ENCODE measurements around the gene CDC5L. TPM values are rescaled to one million over a fixed set of nuclear protein-coding genes. Genes with fewer than 3 reads are reported as not detected.

Gene CDC5L
- total and polyA plus RNA-seq, 2 of the 13 experiments (the other 11 are each of a cell fraction or from before 2014, with no cell fraction given), result 11.0 to 34.2 TPM

- peak; percentile 85; the same call in 1 of the 2 replicates for TF ChIP-seq DDIT3 (CRISPR knock-in tag; IDR thresholded peaks at IDR 0.05)
- TF ChIP-seq SNAI1 (CRISPR knock-in tag; IDR thresholded peaks at IDR 0.05; ENCODE audit: borderline replicate concordance), result peak; percentile 94; the same call in 1 of the 2 replicates
- TF ChIP-seq, protein P1, sequence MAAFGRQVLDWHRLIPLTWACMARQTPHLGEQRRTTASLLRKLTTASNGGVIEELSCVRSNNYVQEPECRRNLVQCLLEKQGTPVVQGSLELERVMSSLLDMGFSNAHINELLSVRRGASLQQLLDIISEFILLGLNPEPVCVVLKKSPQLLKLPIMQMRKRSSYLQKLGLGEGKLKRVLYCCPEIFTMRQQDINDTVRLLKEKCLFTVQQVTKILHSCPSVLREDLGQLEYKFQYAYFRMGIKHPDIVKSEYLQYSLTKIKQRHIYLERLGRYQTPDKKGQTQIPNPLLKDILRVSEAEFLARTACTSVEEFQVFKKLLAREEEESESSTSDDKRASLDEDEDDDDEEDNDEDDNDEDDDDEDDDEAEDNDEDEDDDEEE (CRISPR knock-in tag; IDR thresholded peaks at IDR 0.05), result no peak; the same call in 1 of the 2 replicates
- no peak for TF ChIP-seq MAFG (CRISPR knock-in tag; IDR thresholded peaks at IDR 0.05)
- no peak for TF ChIP-seq STAT5B (CRISPR knock-in tag; IDR thresholded peaks at IDR 0.05)
- TF ChIP-seq, protein P2, sequence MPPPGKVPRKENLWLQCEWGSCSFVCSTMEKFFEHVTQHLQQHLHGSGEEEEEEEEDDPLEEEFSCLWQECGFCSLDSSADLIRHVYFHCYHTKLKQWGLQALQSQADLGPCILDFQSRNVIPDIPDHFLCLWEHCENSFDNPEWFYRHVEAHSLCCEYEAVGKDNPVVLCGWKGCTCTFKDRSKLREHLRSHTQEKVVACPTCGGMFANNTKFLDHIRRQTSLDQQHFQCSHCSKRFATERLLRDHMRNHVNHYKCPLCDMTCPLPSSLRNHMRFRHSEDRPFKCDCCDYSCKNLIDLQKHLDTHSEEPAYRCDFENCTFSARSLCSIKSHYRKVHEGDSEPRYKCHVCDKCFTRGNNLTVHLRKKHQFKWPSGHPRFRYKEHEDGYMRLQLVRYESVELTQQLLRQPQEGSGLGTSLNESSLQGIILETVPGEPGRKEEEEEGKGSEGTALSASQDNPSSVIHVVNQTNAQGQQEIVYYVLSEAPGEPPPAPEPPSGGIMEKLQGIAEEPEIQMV (CRISPR knock-in tag; IDR thresholded peaks at IDR 0.05; ENCODE audit: low read depth), result peak; percentile 92
- no peak for TF ChIP-seq SMC3 (IDR thresholded peaks at IDR 0.05; ENCODE audit: low read length)
- peak; percentile 99 for TF ChIP-seq ATF7 (IDR thresholded peaks at IDR 0.05)
- TF ChIP-seq ATF7 (CRISPR knock-in tag; IDR thresholded peaks at IDR 0.05), result peak; percentile 96
- peak; percentile 20; the same call in 1 of the 2 replicates for TF ChIP-seq EEA1 (CRISPR knock-in tag; IDR thresholded peaks at IDR 0.05; ENCODE audit: borderline replicate concordance)
- TF ChIP-seq ATF2 (CRISPR knock-in tag; IDR thresholded peaks at IDR 0.05), result peak; percentile 96
- TF ChIP-seq SMAD9 (CRISPR knock-in tag; IDR thresholded peaks at IDR 0.05), result peak; percentile 79; the same call in 1 of the 2 replicates
- TF ChIP-seq ZNF260 (CRISPR knock-in tag; IDR thresholded peaks at IDR 0.05; ENCODE audit: borderline replicate concordance, low read depth), result no peak
- TF ChIP-seq RAD51 (IDR thresholded peaks at IDR 0.05; ENCODE audit: borderline replicate concordance), result no peak
- peak; percentile 48; the same call in 1 of the 2 replicates for TF ChIP-seq SP5 (CRISPR knock-in tag; IDR thresholded peaks at IDR 0.05; ENCODE audit: borderline replicate concordance, low read depth)
- TF ChIP-seq ARNT (IDR thresholded peaks at IDR 0.05), result no peak
- TF ChIP-seq ZNF256 (CRISPR knock-in tag; conservative IDR thresholded peaks at IDR 0.05), result peak; percentile 84; the same call in 1 of the 2 replicates
- peak; percentile 85; the same call in 1 of the 2 replicates for TF ChIP-seq ZBTB39 (CRISPR knock-in tag; IDR thresholded peaks at IDR 0.05)
- 0 out of 2 replicates have a peak, but pooled peaks have one; percentile 17 for TF ChIP-seq ZNF564 (CRISPR knock-in tag; IDR thresholded peaks at IDR 0.05)
- TF ChIP-seq NONO (IDR thresholded peaks at IDR 0.05), result no peak
- peak; percentile 94 for TF ChIP-seq NONO (CRISPR knock-in tag; conservative IDR thresholded peaks at IDR 0.05)
- TF ChIP-seq, protein P3, sequence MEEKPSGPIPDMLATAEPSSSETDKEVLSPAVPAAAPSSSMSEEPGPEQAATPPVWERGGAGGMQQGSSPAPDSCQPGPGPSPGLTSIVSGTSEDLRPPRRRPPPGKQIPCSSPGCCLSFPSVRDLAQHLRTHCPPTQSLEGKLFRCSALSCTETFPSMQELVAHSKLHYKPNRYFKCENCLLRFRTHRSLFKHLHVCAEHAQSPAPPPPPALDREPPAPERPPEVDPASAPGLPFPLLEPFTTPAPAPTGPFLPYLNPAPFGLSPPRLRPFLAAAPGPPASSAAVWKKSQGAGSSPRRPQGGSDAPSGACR (CRISPR knock-in tag; IDR thresholded peaks at IDR 0.05), result peak; percentile 67; the same call in 1 of the 2 replicates
- TF ChIP-seq MYNN (CRISPR knock-in tag; IDR thresholded peaks at IDR 0.05; ENCODE audit: low read depth), result peak; percentile 92
These were observed at the start of gene CDC5L (continued) for GRCh38 chr6:44387346-44388134.
